ENCODE measurements around the gene DNAJC15.

DNA sequence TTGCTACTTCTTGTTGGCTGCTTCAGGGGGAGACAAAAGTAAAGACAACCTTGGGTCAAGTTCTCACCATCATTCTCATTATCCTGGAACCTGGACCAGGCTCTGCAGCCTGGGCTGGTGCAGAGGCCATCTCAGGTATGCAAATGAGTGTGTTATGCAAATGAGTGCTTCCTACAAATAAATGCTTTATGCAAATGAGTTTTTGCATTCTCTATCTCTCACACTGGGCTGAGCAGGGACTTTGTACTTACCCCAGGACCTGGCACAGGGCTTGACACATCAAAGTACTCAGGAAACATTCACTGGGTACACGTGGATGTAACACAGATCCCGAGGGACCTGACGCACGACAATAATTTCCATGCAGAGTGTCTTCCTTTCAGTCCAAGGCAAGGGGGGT lies 103.0 kb downstream of the DNAJC15 start:
- TF ChIP-seq CTCF (optimal IDR thresholded peaks at IDR 0.05 in 1 of 3, IDR thresholded peaks at IDR 0.05 in 1 of 3, conservative IDR thresholded peaks at IDR 0.05 in 1 of 3; ENCODE audit: extremely low read depth in 1 of 3, insufficient read depth in 2 of 3, low read length in 3 of 3) (no peak), EZH2 (IDR thresholded peaks at IDR 0.05; ENCODE audit: low read length) (no peak)

Measured in keratinocyte (primary cell).